ENCODE measurements around the gene GHDC. TPM values are rescaled to one million over a fixed set of nuclear protein-coding genes. Genes with fewer than 3 reads are reported as not detected.

The GHDC gene
- polyA plus RNA-seq, 1 donor from 2014 or later, result 3.2 TPM

DNA sequence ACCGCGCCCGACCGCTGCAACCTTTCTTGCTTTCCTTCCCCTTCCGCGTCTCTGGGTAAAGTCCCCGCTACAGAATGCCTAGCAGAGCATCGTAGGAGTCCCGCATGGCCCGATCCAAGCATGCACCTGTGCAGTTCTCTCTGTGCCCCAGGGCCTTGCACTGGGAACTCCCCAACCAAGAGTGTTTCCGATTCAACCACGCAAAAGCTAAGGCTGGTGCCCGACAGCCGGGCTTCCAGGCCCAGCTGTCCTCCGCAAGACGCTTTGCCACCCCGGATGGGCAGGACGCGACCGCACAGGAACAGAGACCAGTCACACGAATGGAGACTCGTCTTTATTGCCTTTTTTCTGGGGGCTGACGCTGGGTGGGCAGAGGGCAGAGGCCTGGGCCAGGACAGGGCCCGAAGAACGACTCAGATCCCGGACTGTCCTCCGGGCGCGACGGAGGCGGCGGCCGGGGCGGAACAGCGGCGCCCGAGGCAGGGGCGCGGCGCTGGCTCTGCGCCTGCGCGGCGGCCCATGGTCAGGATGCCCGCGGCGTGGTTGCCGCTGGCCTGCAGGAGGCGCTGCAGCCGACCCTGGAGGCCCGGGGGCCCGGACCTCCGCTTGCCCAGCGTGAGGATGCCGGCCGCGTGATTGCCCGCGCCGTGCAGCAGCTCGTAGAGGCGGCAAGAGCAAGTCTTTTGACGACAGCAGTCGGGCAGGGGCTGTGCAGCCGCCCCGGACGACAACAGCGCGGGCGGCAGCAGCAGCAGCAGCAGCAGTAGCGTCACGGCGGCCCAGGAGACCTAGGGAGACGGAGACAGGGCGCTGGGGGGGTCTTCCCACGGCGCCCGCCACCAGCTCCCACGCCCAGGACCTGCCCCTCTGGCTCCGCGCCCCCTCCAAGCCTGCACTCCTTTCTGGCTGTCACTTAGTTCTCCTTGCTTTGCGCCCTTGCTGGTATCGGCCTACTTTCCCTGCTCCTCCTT lies 10.3 kb downstream of the GHDC start:
- no peaks in the 10 kb centered on the region for H3K9me3 ChIP-seq (ENCODE audit: low read length)
- no peaks in the 10 kb centered on the region for H3K9me2 ChIP-seq (ENCODE audit: insufficient read depth, low read length)
- TF ChIP-seq EZH2 (IDR thresholded peaks at IDR 0.05; ENCODE audit: borderline replicate concordance, insufficient read depth, low read length, poor library complexity, severe bottlenecking) (no peak), POLR2AphosphoS5 (IDR thresholded peaks at IDR 0.05) (no peak), RAD21 (conservative IDR thresholded peaks at IDR 0.05) (peak; percentile 40), MXI1 (conservative IDR thresholded peaks at IDR 0.05; ENCODE audit: poor library complexity, severe bottlenecking) (no peak), SMC3 (conservative IDR thresholded peaks at IDR 0.05; ENCODE audit: poor library complexity) (peak; percentile 56), EP300 (conservative IDR thresholded peaks at IDR 0.05; ENCODE audit: poor library complexity, severe bottlenecking) (peak; percentile 36), TAF1 (IDR thresholded peaks at IDR 0.05; ENCODE audit: low read depth) (no peak)
- TF ChIP-seq, protein P1, sequence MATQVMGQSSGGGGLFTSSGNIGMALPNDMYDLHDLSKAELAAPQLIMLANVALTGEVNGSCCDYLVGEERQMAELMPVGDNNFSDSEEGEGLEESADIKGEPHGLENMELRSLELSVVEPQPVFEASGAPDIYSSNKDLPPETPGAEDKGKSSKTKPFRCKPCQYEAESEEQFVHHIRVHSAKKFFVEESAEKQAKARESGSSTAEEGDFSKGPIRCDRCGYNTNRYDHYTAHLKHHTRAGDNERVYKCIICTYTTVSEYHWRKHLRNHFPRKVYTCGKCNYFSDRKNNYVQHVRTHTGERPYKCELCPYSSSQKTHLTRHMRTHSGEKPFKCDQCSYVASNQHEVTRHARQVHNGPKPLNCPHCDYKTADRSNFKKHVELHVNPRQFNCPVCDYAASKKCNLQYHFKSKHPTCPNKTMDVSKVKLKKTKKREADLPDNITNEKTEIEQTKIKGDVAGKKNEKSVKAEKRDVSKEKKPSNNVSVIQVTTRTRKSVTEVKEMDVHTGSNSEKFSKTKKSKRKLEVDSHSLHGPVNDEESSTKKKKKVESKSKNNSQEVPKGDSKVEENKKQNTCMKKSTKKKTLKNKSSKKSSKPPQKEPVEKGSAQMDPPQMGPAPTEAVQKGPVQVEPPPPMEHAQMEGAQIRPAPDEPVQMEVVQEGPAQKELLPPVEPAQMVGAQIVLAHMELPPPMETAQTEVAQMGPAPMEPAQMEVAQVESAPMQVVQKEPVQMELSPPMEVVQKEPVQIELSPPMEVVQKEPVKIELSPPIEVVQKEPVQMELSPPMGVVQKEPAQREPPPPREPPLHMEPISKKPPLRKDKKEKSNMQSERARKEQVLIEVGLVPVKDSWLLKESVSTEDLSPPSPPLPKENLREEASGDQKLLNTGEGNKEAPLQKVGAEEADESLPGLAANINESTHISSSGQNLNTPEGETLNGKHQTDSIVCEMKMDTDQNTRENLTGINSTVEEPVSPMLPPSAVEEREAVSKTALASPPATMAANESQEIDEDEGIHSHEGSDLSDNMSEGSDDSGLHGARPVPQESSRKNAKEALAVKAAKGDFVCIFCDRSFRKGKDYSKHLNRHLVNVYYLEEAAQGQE (IDR thresholded peaks at IDR 0.05; ENCODE audit: borderline replicate concordance), result no peak
- TF ChIP-seq, protein P2, sequence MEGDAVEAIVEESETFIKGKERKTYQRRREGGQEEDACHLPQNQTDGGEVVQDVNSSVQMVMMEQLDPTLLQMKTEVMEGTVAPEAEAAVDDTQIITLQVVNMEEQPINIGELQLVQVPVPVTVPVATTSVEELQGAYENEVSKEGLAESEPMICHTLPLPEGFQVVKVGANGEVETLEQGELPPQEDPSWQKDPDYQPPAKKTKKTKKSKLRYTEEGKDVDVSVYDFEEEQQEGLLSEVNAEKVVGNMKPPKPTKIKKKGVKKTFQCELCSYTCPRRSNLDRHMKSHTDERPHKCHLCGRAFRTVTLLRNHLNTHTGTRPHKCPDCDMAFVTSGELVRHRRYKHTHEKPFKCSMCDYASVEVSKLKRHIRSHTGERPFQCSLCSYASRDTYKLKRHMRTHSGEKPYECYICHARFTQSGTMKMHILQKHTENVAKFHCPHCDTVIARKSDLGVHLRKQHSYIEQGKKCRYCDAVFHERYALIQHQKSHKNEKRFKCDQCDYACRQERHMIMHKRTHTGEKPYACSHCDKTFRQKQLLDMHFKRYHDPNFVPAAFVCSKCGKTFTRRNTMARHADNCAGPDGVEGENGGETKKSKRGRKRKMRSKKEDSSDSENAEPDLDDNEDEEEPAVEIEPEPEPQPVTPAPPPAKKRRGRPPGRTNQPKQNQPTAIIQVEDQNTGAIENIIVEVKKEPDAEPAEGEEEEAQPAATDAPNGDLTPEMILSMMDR (IDR thresholded peaks at IDR 0.05; ENCODE audit: poor library complexity, severe bottlenecking), result peak; percentile 92
- H2AFZ ChIP-seq (ENCODE audit: low read depth, low read length), result peak overlapping the region; percentile 83
- peak overlapping the region; percentile 68 for H3K4me3 ChIP-seq (ENCODE audit: low read length)
- H3K4me2 ChIP-seq (ENCODE audit: low read length), result peak overlapping the region; percentile 55
- no peaks in the 10 kb centered on the region for H3F3A ChIP-seq (ENCODE audit: insufficient read depth, low read length, poor library complexity, severe bottlenecking)
- no peaks in the 10 kb centered on the region for H3K36me3 ChIP-seq (ENCODE audit: insufficient read depth, low read length)
- no peaks in the 10 kb centered on the region for H3K79me2 ChIP-seq (replicated peaks; ENCODE audit: insufficient read depth, low read length)
- peaks cover 48% of the 10 kb centered on the region for H3K27me3 ChIP-seq (ENCODE audit: insufficient read depth, low read depth, low read length)
- H3K9ac ChIP-seq (ENCODE audit: low read length), result peak overlapping the region; percentile 68
- no peak overlapping the region for H3K27ac ChIP-seq (ENCODE audit: low read length)
- H4K20me1 ChIP-seq (ENCODE audit: insufficient read depth), result no peaks in the 10 kb centered on the region

DNA sequence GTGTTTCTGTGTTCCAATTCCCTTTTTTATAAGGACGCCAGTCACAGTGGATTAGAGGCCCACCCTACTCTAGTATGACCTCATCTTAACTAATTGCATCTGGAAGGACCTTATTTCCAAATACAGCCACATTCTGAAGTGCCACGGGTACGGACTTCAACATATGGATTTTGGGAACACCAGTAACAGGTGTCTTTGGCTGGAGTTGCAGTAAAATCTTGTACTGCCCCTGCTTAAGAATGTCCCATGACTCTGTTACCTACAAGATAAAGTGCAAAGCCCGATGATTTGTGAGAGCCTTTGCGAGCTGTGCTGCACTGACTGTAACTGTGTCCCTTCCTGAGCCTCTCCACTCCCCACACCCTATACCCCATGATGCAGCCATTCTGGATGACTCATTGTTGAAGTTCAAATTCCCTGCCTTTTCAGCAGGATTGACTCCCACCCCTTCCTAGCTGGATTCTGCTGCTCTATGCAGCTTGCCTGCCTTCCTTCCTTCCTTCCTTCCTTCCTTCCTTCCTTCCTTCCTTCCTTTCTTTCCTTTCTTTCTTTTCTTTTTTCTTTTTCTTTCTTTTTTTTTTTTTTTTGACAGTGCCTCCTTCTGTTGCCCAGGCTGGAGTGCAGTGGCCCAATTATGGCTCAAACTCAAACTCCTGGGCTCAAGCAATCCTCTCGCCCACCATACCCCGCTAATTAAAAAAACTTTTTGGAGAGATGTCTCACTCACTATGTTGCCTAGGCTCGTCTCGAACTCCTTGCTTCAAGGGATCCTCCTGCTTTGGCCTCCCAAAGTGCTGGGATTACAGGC lies 11.2 kb downstream of the GHDC start:
- Histone ChIP-seq H3K27ac (ENCODE audit: low read length) (no peak overlapping the region), H3K79me2 (replicated peaks; ENCODE audit: insufficient read depth, low read length) (no peaks in the 10 kb centered on the region), H3K9me2 (ENCODE audit: insufficient read depth, low read length) (no peaks in the 10 kb centered on the region), H3F3A (ENCODE audit: insufficient read depth, low read length, poor library complexity, severe bottlenecking) (no peaks in the 10 kb centered on the region), H2AFZ (ENCODE audit: low read depth, low read length) (no peak overlapping the region), H4K20me1 (ENCODE audit: insufficient read depth) (no peaks in the 10 kb centered on the region), H3K27me3 (ENCODE audit: insufficient read depth, low read depth, low read length) (peaks cover 56% of the 10 kb centered on the region), H3K9ac (ENCODE audit: low read length) (peak overlapping the region; percentile 68), H3K4me2 (ENCODE audit: low read length) (no peak overlapping the region), H3K36me3 (ENCODE audit: insufficient read depth, low read length) (no peaks in the 10 kb centered on the region), H3K4me3 (ENCODE audit: low read length) (peak overlapping the region; percentile 68), H3K9me3 (ENCODE audit: low read length) (no peaks in the 10 kb centered on the region)
- TF ChIP-seq POLR2AphosphoS5 (IDR thresholded peaks at IDR 0.05), result no peak
- TF ChIP-seq, protein P1 (IDR thresholded peaks at IDR 0.05; ENCODE audit: borderline replicate concordance), result no peak
- no peak for TF ChIP-seq SMC3 (conservative IDR thresholded peaks at IDR 0.05; ENCODE audit: poor library complexity)
- no peak for TF ChIP-seq TAF1 (IDR thresholded peaks at IDR 0.05; ENCODE audit: low read depth)
- TF ChIP-seq MXI1 (conservative IDR thresholded peaks at IDR 0.05; ENCODE audit: poor library complexity, severe bottlenecking), result no peak
- TF ChIP-seq, protein P2 (IDR thresholded peaks at IDR 0.05; ENCODE audit: poor library complexity, severe bottlenecking), result no peak
- TF ChIP-seq RAD21 (conservative IDR thresholded peaks at IDR 0.05), result no peak
- no peak for TF ChIP-seq EP300 (conservative IDR thresholded peaks at IDR 0.05; ENCODE audit: poor library complexity, severe bottlenecking)
- no peak for TF ChIP-seq EZH2 (IDR thresholded peaks at IDR 0.05; ENCODE audit: borderline replicate concordance, insufficient read depth, low read length, poor library complexity, severe bottlenecking)

Measured in neural cell (in vitro differentiated cells).